Natural killer cell (primary cell): ENCODE data around the gene AIF1L. TPM values are rescaled to one million over a fixed set of nuclear protein-coding genes. Genes with fewer than 3 reads are reported as not detected.

ENCODE experiments used
- ATAC-seq, 3 donors: fragments of 150-1000 bp in 2 of 3; fragments of 200-7000 bp in 1 of 3; cut with Tn5 transposase; 1 replicate in 1 of 3; 2 replicates in 2 of 3; pipeline ENCODE4 v1.10.0; 2021; ENCODE audit warnings: mild to moderate bottlenecking in 2 of 3, moderate library complexity in 2 of 3
- DNase-seq, 2 donors: peaks; one replicate each; pipeline versions ENCODE4 v3.0.0 to v3.0.0-alpha.2; 2013 to 2021; ENCODE audit warnings: mixed read lengths in 1 of 2
- H3K27ac ChIP-seq: one replicate; pipeline ENCODE4 v1.5.1; 2013; ENCODE audit warnings: mild to moderate bottlenecking, low read length
- H3K27me3 ChIP-seq: one replicate; pipeline ENCODE4 v1.6.1; 2013; ENCODE audit warnings: low read length; ENCODE audit not compliant: control insufficient read depth, insufficient read depth
- H3K36me3 ChIP-seq: one replicate; pipeline ENCODE4 v1.6.1; 2013; ENCODE audit warnings: low read length; ENCODE audit not compliant: control insufficient read depth, insufficient read depth
- H3K4me1 ChIP-seq: one replicate; pipeline ENCODE4 v1.6.1; 2013; ENCODE audit warnings: low read length; ENCODE audit not compliant: control insufficient read depth, insufficient read depth
- H3K4me3 ChIP-seq: one replicate; pipeline ENCODE4 v1.5.1; 2013; ENCODE audit warnings: low read length
- H3K9me3 ChIP-seq: one replicate; pipeline ENCODE4 v1.6.1; 2013; ENCODE audit warnings: low read length; ENCODE audit not compliant: control insufficient read depth, insufficient read depth
- H3K27ac Mint-ChIP-seq, 2 donors: one replicate each; pipeline ENCODE4 v1.8.0; 2022; ENCODE audit warnings: mild to moderate bottlenecking in 2 of 2, mixed read lengths in 2 of 2, moderate library complexity in 1 of 2
- H3K27me3 Mint-ChIP-seq, 2 donors: one replicate each; pipeline ENCODE4 v1.8.0; 2022; ENCODE audit warnings: low read depth in 2 of 2, mixed read lengths in 2 of 2
- H3K36me3 Mint-ChIP-seq: one replicate; pipeline ENCODE4 v1.8.0; 2022; ENCODE audit warnings: mixed read lengths
- H3K4me1 Mint-ChIP-seq, 2 donors: one replicate each; pipeline ENCODE4 v1.8.0; 2022; ENCODE audit warnings: mixed read lengths in 2 of 2
- H3K4me3 Mint-ChIP-seq: one replicate; pipeline ENCODE4 v1.8.0; 2022; ENCODE audit warnings: mild to moderate bottlenecking, moderate library complexity, mixed read lengths
- H3K9me3 Mint-ChIP-seq, 2 donors: one replicate each; pipeline ENCODE4 v1.8.0; 2022; ENCODE audit warnings: mixed read lengths in 2 of 2
- WGBS: methylation state at CpG from one replicate; pipeline ENCODE4 v1.1.7; 2013; ENCODE audit warnings: missing lambda C conversion rate; ENCODE audit not compliant: insufficient coverage; 5-methylcytosine and 5-hydroxymethylcytosine counted together
- intact Hi-C: fragments of 100-400 bp; cut with micrococcal nuclease; formaldehyde crosslinking; loops from one replicate; pipeline ENCODE4 v1.14.2; 2022
- total RNA-seq, 4 donors: library from RNA; stranded (reverse); fragments of 120-200 nt in 1 of 4; gene quantifications; one replicate each; pipeline versions ENCODE4 v1.2.3 to v1.2.4, GENCODE V29; 2013 to 2022
- TF ChIP-seq, protein P1 (sequence below): fragments of 200-600 bp; IDR thresholded peaks from one replicate; pipeline ENCODE4 v1.8.0; 2022; ENCODE audit warnings: antibody characterized with exemption

Gene AIF1L
- total RNA-seq, 3 donors from 2014 or later (not counting 1 experiment from before 2014, with no cell fraction given), result not detected

GRCh38 chr9:131092548-131093440 lies 3.5 kb upstream of the AIF1L start:
- H3K36me3 ChIP-seq, result no peaks in the 10 kb centered on the region
- H3K9me3 ChIP-seq, result no peaks in the 10 kb centered on the region
- H3K27ac Mint-ChIP-seq, result no peak overlapping the region
- TF ChIP-seq, protein P1, sequence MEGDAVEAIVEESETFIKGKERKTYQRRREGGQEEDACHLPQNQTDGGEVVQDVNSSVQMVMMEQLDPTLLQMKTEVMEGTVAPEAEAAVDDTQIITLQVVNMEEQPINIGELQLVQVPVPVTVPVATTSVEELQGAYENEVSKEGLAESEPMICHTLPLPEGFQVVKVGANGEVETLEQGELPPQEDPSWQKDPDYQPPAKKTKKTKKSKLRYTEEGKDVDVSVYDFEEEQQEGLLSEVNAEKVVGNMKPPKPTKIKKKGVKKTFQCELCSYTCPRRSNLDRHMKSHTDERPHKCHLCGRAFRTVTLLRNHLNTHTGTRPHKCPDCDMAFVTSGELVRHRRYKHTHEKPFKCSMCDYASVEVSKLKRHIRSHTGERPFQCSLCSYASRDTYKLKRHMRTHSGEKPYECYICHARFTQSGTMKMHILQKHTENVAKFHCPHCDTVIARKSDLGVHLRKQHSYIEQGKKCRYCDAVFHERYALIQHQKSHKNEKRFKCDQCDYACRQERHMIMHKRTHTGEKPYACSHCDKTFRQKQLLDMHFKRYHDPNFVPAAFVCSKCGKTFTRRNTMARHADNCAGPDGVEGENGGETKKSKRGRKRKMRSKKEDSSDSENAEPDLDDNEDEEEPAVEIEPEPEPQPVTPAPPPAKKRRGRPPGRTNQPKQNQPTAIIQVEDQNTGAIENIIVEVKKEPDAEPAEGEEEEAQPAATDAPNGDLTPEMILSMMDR, result no peak
- peaks cover 15 to 28% of the 10 kb centered on the region in 2 donors for H3K27me3 Mint-ChIP-seq
- peaks cover 3% of the 10 kb centered on the region for H3K4me1 ChIP-seq
- H3K4me3 Mint-ChIP-seq, result no peak overlapping the region
- WGBS, result 90% methylated on average over 24 of the region's 24 CpGs
- no peaks in the 10 kb centered on the region for H3K9me3 Mint-ChIP-seq
- no peak overlapping the region for H3K27ac ChIP-seq
- H3K36me3 Mint-ChIP-seq, result no peaks in the 10 kb centered on the region
- no peak overlapping the region for H3K4me3 ChIP-seq
- no peak for DNase-seq
- no peaks in the 10 kb centered on the region for H3K4me1 Mint-ChIP-seq
- intact Hi-C loops, result no loop called here
- H3K27me3 ChIP-seq, result peaks cover 9% of the 10 kb centered on the region
- ATAC-seq, result no peak

GRCh38 chr9:131094015-131094414 lies 2.3 kb upstream of the AIF1L start:
- Mint-ChIP-seq H3K9me3 (no peaks in the 10 kb centered on the region), H3K4me3 (no peak overlapping the region), H3K4me1 (no peaks in the 10 kb centered on the region), H3K36me3 (no peaks in the 10 kb centered on the region), H3K27me3 (peaks cover 15 to 32% of the 10 kb centered on the region in 2 donors), H3K27ac (no peak overlapping the region)
- no peak overlapping the region for H3K27ac ChIP-seq
- ATAC-seq (no peak), DNase-seq (no peak)
- no peaks in the 10 kb centered on the region for H3K36me3 ChIP-seq
- H3K27me3 ChIP-seq, result peaks cover 9% of the 10 kb centered on the region
- WGBS, result 83% methylated on average over 5 of the region's 5 CpGs
- TF ChIP-seq, protein P1, result no peak
- intact Hi-C loops, result no loop called here
- no peak overlapping the region for H3K4me3 ChIP-seq
- peaks cover 3% of the 10 kb centered on the region for H3K4me1 ChIP-seq
- no peaks in the 10 kb centered on the region for H3K9me3 ChIP-seq

DNA sequence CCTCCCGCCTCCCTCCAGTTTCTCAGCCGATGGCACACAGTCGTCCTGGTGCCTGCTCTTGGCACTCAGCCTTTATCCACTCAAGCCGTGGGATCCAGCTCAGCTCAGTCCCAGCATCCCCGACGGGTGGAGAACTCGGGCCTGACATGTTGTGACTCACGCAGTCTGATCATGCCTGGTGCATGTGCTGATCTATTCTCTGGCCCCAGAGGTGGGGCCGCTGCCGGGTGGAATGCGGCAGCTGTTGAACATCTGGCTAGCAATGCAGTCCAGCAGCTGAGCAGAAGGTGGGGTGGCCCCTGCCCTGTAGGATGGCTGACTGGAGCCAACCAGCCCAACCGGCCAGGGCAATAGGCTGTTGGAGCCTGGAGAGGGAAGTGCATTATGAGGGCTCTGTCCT lies 1.7 kb upstream of the AIF1L start:
- Mint-ChIP-seq H3K36me3 (no peaks in the 10 kb centered on the region), H3K27me3 (peaks cover 15 to 34% of the 10 kb centered on the region in 2 donors), H3K9me3 (no peaks in the 10 kb centered on the region), H3K4me3 (no peak overlapping the region), H3K4me1 (no peaks in the 10 kb centered on the region), H3K27ac (no peak overlapping the region)
- Histone ChIP-seq H3K27ac (no peak overlapping the region), H3K4me1 (peaks cover 3% of the 10 kb centered on the region), H3K27me3 (peaks cover 9% of the 10 kb centered on the region), H3K4me3 (no peak overlapping the region), H3K36me3 (no peaks in the 10 kb centered on the region), H3K9me3 (no peaks in the 10 kb centered on the region)
- TF ChIP-seq, protein P1, result no peak
- intact Hi-C loops, result no loop called here
- 91% methylated on average over 12 of the region's 12 CpGs for WGBS
- no peak for ATAC-seq
- DNase-seq, result no peak
